IPS-18c (cell line): Measurements from ENCODE around the gene BRD7.

ENCODE experiments used
- H3K4me3 ChIP-seq: 2 replicates; pipeline ENCODE4 v1.7.0; 2013; ENCODE audit warnings: low read depth, mild to moderate bottlenecking, low read length, moderate library complexity; ENCODE audit not compliant: insufficient read depth
- H3K9me3 ChIP-seq: one replicate; pipeline ENCODE4 v1.6.1; 2013; ENCODE audit warnings: mild to moderate bottlenecking, low read length, moderate library complexity; ENCODE audit not compliant: control insufficient read depth, insufficient read depth

Gene BRD7

GRCh38 chr16:50315346-50315997 is 53.3 kb downstream of the BRD7 start:
- no peak overlapping the region for H3K4me3 ChIP-seq
- H3K9me3 ChIP-seq: peaks cover 2% of the 10 kb centered on the region

DNA sequence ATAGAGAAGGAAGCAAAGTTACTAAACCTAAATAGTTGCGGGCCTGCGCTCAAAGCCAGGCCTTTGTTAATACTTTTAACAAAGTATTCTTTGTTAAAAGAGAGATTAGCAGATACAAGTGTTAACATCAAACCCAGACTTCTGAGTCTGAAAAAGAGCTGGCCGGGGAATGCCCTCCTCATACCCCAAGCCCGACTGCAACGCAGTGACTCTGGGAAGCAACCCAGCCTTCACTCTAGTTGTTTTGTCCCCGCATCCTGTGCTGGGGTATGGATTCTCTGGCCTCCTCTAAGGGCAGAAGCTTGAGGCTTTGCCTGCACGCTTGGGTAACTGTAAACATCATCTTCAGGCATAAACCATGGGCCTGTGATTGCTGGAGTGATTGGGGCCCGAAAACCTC is 54.1 kb downstream of the BRD7 start:
- Histone ChIP-seq H3K4me3 (no peak overlapping the region), H3K9me3 (peaks cover 2% of the 10 kb centered on the region)

DNA sequence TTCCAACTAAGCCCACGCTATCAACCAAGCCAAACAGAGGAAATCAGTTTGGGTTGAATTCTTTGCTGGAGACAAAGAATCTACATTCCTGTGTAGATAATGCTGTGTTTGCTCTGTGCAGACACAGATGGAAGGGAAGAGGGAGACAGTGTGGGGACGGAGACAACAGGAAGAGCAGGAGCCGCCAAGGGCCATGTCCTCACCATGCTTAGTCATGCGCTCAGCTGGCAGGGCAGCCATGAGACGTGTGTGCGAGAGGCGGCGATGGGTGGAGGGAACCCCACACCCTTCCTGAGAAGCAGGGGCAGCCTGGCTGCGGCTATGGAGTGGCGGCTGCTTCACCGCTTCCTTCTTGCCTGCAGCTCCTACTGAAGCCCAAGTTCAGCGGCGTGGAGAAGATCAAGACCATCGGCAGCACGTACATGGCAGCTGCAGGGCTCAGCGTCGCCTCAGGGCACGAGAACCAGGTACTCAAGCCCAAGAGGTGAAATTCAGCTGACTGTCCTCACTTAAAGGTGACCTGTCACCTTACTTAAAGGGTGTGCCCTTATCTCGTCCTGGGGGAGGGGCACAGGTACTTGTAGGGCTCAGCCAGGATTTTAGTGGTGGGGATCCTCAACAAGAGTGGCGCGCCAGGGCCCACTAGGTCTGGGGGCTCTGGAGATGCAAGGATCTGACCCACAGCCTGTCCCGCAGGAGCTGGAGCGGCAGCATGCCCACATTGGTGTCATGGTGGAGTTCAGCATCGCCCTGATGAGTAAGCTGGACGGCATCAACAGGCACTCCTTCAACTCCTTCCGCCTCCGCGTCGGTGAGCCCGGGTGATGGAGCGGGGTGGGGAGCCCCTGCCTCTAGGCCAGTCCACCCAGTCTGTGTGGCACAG is 55.0 kb downstream of the BRD7 start:
- Histone ChIP-seq H3K4me3 (no peak overlapping the region), H3K9me3 (peaks cover 2% of the 10 kb centered on the region)

GRCh38 chr16:50311891-50312501 is 56.8 kb downstream of the BRD7 start:
- Histone ChIP-seq H3K9me3 (peaks cover 2% of the 10 kb centered on the region), H3K4me3 (no peak overlapping the region)

- peaks cover 2% of the 10 kb centered on the region for H3K9me3 ChIP-seq
- H3K4me3 ChIP-seq: no peak overlapping the region
Observed at GRCh38 chr16:50311134-50311528, 57.7 kb downstream of the BRD7 start.

GRCh38 chr16:50310308-50311133 is 58.3 kb downstream of the BRD7 start:
- Histone ChIP-seq H3K9me3 (peaks cover 2% of the 10 kb centered on the region), H3K4me3 (no peak overlapping the region)

DNA sequence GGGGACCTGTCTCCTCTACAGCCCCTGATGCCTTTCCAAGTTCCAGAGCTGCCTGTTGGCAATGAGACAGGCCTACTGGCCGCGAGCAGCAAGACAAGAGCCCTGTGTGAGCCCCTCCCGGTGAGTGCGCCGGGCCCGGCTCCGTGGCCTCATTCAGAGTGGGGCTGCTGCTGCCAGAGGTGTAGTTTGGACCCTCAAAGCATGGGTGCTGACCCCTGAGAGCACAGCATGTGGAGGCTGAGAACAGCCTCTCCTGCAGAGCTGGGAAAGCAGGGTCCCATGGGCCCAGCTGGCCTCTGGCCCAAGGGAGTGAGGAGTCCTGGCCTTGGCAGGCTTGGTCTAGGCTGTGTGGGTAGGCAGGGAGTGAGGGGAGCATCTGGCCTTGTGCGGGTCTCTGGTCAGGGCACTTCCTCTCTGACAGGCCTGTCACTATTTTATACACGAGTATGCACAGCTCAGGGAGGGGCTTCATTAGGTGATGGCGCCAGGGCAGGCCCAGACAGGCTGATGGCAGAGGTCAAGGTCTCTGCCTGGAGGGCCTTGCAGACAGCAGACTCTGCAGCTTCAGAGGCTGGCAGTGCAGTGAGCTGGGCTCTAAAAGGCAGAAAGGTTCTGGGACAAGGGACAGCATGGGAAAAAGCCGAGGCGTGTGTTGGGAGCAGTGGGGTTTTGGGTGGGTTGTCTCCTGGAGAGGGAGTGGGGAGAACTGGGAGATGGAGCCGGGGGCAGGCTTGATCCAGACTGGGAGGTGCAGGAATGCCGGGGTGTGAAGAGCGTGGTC is 59.1 kb downstream of the BRD7 start:
- peaks cover 2% of the 10 kb centered on the region for H3K9me3 ChIP-seq
- no peak overlapping the region for H3K4me3 ChIP-seq

GRCh38 chr16:50309156-50309526 is 59.6 kb downstream of the BRD7 start:
- Histone ChIP-seq H3K4me3 (no peak overlapping the region), H3K9me3 (peaks cover 2% of the 10 kb centered on the region)

DNA sequence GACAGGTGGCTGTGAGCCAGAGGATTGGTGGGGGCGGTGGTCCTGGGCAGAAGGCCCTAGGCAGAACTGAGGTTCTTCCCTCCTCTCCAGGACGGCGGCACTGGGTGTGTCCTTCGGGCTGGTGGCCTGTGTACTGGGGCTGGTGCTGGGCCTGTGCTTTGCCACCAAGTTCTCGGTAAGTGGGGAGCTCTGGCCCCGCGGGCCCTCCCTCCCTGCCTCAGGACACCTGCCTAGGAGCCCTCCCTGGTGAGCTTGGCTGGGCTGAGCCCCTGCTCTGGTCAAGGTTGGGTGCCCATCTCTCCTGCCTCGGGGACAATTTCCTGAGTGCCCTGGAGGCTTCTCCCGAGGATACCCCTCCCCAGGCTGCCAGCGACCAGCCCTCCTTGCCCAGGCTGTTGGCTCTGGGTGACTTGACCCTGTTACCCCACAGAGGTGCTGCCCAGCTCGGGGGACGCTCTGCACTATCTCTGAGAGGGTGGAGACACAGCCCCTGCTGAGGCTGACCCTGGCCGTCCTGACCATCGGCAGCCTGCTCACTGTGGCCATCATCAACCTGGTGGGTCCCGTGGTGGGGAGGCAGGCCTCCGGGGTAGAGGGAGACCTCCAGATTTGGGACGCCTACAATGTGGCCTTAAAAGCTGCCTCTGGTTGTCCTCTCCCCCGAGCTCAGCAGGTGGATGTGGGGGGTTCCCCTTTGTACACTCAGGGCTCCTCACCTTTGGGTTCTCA is 60.4 kb downstream of the BRD7 start:
- Histone ChIP-seq H3K9me3 (peaks cover 2% of the 10 kb centered on the region), H3K4me3 (no peak overlapping the region)

GRCh38 chr16:50306287-50306686 is 62.5 kb downstream of the BRD7 start:
- H3K9me3 ChIP-seq: no peaks in the 10 kb centered on the region
- no peak overlapping the region for H3K4me3 ChIP-seq

DNA sequence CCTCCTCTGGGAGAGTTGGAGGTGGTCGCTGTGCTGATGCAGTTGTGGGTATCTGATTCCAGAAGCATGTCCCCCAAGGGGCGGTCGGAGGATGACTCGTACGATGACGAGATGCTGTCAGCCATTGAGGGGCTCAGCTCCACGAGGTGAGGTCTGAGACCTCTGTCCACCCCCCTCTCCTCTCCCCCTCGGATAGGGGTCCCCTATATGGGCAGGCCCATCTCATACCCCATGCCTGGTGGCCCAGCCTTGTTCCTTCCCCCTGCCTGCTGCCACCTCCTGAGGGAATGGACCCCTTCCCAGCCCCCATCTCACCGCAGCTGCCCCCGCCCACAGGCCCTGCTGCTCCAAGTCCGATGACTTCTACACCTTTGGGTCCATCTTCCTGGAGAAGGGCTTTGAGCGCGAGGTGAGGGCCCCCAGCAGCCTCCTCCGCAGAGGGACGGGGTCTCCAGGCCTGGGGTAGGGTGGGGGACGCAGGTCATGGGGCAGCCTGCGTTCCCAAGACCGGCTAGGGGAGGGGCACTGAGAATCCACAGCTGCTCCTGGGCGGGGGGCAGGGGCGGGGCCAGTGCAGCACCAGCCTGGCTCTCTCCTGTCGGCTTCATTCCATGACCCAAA is 63.2 kb downstream of the BRD7 start:
- Histone ChIP-seq H3K4me3 (no peak overlapping the region), H3K9me3 (no peaks in the 10 kb centered on the region)

- no peaks in the 10 kb centered on the region for H3K9me3 ChIP-seq
- H3K4me3 ChIP-seq: no peak overlapping the region
Observed at GRCh38 chr16:50304467-50305440, 64.0 kb downstream of the BRD7 start.

DNA sequence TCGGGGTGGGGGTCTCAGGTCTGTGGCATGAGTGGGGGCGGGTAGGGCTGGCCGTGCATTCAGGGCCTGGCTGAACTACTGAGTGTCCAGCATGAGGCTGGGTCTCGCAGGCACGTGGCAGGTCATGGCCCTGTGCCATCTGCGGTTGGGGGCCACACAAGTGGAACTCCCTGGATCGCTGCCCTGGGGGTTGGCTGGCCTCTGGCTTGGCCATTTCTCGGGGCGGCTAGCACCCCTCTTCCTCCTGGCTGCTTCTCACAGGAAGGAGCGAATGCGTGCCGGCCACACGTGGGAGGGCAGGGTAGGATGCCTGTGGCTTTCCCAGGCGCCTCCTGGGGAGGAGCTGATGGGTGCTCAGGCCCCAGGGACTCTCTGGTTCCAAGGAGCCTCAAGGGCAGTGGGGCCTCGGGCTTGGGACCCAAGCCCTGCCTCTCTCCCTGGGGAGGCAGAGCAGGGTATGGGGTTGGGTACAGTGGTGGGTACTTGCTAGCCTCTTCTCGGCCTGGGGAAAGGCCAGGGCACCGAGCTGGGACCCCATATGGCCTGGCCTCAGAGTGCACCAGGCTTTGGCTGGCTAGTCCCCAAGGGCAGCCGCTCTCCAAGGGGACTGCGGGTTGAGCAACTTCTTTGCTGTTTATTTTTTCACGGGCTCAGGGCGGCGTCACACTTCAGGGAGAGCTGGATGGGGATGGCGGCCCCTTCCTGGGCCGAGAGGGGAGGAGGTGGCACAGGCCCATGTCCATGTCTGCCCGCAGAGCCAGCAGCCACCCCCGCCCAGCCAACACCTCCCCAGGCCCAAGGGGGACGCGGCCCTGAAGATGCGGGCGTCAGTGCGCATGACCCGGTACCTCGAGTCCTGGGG is 65.0 kb downstream of the BRD7 start:
- H3K4me3 ChIP-seq: no peak overlapping the region
- H3K9me3 ChIP-seq: no peaks in the 10 kb centered on the region

- no peak overlapping the region for H3K4me3 ChIP-seq
- H3K9me3 ChIP-seq: no peaks in the 10 kb centered on the region
Observed at GRCh38 chr16:50303041-50303604, 65.7 kb downstream of the BRD7 start.
